AG10803 (cell line): ENCODE data around the gene KIF7.

Experiments used
- DNase-seq: peaks from one replicate; pipeline ENCODE4 v3.0.0; 2010; ENCODE audit warnings: low read depth
- H3K4me3 ChIP-seq: 2 replicates; pipeline ENCODE4 v1.5.1; 2011; ENCODE audit warnings: mild to moderate bottlenecking, low read length, control low read depth
- TF ChIP-seq, protein P1 (sequence below): conservative IDR thresholded peaks from 2 replicates; pipeline ENCODE4 v1.5.1; 2011; ENCODE audit warnings: mild to moderate bottlenecking, low read length, control low read depth, inconsistent platforms

The KIF7 gene

GRCh38 chr15:89654301-89654761 lies 936 bp downstream of the KIF7 start:
- peak overlapping the region; percentile 73 for H3K4me3 ChIP-seq
- DNase-seq, result peak; percentile 65
- TF ChIP-seq, protein P1, sequence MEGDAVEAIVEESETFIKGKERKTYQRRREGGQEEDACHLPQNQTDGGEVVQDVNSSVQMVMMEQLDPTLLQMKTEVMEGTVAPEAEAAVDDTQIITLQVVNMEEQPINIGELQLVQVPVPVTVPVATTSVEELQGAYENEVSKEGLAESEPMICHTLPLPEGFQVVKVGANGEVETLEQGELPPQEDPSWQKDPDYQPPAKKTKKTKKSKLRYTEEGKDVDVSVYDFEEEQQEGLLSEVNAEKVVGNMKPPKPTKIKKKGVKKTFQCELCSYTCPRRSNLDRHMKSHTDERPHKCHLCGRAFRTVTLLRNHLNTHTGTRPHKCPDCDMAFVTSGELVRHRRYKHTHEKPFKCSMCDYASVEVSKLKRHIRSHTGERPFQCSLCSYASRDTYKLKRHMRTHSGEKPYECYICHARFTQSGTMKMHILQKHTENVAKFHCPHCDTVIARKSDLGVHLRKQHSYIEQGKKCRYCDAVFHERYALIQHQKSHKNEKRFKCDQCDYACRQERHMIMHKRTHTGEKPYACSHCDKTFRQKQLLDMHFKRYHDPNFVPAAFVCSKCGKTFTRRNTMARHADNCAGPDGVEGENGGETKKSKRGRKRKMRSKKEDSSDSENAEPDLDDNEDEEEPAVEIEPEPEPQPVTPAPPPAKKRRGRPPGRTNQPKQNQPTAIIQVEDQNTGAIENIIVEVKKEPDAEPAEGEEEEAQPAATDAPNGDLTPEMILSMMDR, result no peak

- H3K4me3 ChIP-seq, result no peak overlapping the region
- DNase-seq, result no peak
- TF ChIP-seq, protein P1, result no peak
These were observed 1.7 kb downstream of the KIF7 start for GRCh38 chr15:89653578-89653977.

- TF ChIP-seq, protein P1, result no peak
- no peak for DNase-seq
- H3K4me3 ChIP-seq, result no peak overlapping the region
These were observed 2.6 kb downstream of the KIF7 start for GRCh38 chr15:89652666-89653065.

- TF ChIP-seq, protein P1, result no peak
- no peak overlapping the region for H3K4me3 ChIP-seq
- no peak for DNase-seq
These were observed 3.1 kb downstream of the KIF7 start for GRCh38 chr15:89652131-89652530.

DNA sequence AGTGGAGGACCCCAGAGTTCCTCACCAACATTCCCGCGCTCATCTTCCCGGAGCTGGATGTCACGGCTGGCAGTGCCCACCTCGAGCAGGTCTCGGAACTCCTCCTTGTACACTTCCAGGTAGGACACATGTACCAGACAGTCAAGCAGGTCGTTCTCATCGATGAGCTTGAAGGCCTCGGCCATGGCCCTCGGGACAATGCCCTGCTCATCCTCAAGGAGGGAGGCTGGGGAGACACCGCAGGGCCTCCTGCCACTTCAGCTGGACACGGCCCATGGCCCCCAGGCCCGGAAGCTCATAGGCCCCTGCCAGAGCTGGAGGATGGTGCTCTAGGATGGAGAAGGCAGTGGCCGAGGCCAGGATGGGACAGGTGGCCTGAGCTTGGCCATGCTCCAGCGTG lies 5.6 kb downstream of the KIF7 start:
- DNase-seq, result no peak
- TF ChIP-seq, protein P1, result no peak
- no peak overlapping the region for H3K4me3 ChIP-seq

DNA sequence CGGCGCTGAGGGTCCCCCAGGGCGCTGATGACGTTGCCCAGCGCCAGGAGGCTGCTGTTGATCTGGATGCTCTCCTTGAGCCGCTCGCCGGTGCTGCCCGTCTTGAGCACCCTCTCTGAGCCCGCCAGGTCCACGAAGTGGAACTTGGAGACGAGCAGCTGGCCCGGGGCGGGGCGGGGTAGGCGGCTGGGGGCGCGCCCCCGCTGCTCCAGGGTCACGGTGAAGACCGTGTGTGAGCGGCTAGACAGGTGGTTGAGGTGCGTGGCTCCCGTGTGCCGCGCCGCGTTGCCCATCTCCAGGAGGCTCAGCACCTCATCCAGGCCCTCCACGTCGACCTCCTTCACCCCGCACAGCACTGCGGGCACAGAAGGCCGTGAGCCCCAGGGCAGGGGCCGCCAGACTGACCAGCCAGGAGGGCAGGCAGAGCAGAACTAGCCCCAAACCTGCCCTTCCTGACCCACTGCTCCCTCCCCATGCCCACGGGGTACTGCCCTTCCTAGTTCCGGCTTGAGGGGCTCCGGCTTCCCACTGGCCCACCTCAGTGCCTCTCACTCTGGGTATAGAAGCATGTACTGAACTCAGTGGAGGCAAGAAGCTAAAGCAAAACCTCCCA lies 6.1 kb downstream of the KIF7 start:
- TF ChIP-seq, protein P1, result no peak
- no peak overlapping the region for H3K4me3 ChIP-seq
- no peak for DNase-seq
